ENCODE data around the gene RAPGEF5. TPM values are rescaled to one million over a fixed set of nuclear protein-coding genes. Genes with fewer than 3 reads are reported as not detected.

RAPGEF5 gene
- total and polyA plus RNA-seq, 10 of the 15 experiments (the other 5 are each of a cell fraction or from before 2014, with no cell fraction given), result 0.38 to 4.0 (median 1.6) TPM; not detected in 1

GRCh38 chr7:22385326-22385725, 28.4 kb upstream of the RAPGEF5 start (continued):
- TF ChIP-seq ATF2 (IDR thresholded peaks at IDR 0.05; ENCODE audit: low read length) (peak; percentile 59; the same call in 1 of the 2 replicates), GABPA (IDR thresholded peaks at IDR 0.05; ENCODE audit: low read depth) (no peak), BCL11A (IDR thresholded peaks at IDR 0.05; ENCODE audit: low read depth, low read length) (peak; percentile 45; the same call in 1 of the 2 replicates), NR2F1 (conservative IDR thresholded peaks at IDR 0.05) (no peak), JUNB (IDR thresholded peaks at IDR 0.05) (peak; percentile 88), NFIC (IDR thresholded peaks at IDR 0.05; ENCODE audit: low read depth, low read length) (peak; percentile 82), PML (IDR thresholded peaks at IDR 0.05; ENCODE audit: low read length) (no peak), BACH1 (IDR thresholded peaks at IDR 0.05; ENCODE audit: borderline replicate concordance) (no peak), REST (IDR thresholded peaks at IDR 0.05; ENCODE audit: low read depth, low read length) (no peak), ZNF274 (IDR thresholded peaks at IDR 0.05; ENCODE audit: insufficient read depth, insufficient read length) (no peak), MEF2B (IDR thresholded peaks at IDR 0.05; ENCODE audit: partially characterized antibody, poor library complexity, severe bottlenecking) (peak; percentile 44)

Measured in GM12878 (cell line).